Dedifferentiated amniotic fluid mesenchymal stem cell (primary cell): ENCODE results near the gene GRN.

Experiments used
- DNase-seq: peaks from one replicate; pipeline ENCODE4 v3.0.0-alpha.2; 2016; ENCODE audit errors: extremely low spot score

Gene GRN

DNA sequence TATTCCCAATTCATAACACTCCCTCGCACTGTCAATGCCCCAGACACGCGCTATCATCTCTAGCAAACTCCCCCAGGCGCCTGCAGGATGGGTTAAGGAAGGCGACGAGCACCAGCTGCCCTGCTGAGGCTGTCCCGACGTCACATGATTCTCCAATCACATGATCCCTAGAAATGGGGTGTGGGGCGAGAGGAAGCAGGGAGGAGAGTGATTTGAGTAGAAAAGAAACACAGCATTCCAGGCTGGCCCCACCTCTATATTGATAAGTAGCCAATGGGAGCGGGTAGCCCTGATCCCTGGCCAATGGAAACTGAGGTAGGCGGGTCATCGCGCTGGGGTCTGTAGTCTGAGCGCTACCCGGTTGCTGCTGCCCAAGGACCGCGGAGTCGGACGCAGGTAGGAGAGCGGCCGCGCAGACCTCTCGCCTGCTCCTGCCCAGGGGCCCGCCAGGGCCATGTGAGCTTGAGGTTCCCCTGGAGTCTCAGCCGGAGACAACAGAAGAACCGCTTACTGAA is at the start of gene GRN:
TSS of gene GRN (plus strand) at position 364 of the 515 bp plus-strand sequence. CDS start 3,863 bp downstream, outside the sequence.
- peak; percentile 100 for DNase-seq

GRCh38 chr17:44297975-44298374 is 47.1 kb upstream of the GRN start:
- no peak for DNase-seq

GRCh38 chr17:44304651-44305050 is 40.5 kb upstream of the GRN start:
- no peak for DNase-seq

- no peak for DNase-seq
Measured at GRCh38 chr17:44307387-44308186, 37.5 kb upstream of the GRN start.

DNA sequence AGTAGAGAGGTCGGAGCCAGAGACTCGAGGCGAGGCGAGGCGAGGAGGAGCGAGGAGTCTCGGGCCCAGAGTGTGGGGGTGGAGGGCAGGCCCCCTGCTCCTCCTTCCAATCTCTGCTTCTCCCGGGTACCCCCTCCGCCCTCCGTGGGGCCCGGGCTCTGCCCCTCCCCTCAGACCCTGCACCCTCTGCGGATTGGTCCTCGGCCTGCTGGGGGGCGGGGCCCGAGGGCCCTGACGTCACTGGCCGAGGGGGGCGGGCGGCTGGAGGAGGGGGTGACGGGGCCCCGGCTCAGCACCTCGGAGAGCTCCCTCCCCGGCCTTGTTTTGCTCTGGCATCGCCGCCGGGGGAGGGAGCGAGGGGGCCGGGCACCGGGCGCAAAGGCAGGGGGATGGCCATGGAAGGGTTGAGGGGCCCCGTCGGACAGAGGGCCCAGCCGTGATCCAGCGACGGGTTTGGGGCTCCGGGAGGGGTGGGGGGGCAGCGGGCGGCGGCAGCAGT is 36.7 kb upstream of the GRN start, which contains the start of gene RUNDC3A:
TSS of gene RUNDC3A (plus strand) at position 282 of the 499 bp plus-strand sequence. CDS start 232 bp downstream, outside the sequence.
- peak; percentile 66 for DNase-seq

DNA sequence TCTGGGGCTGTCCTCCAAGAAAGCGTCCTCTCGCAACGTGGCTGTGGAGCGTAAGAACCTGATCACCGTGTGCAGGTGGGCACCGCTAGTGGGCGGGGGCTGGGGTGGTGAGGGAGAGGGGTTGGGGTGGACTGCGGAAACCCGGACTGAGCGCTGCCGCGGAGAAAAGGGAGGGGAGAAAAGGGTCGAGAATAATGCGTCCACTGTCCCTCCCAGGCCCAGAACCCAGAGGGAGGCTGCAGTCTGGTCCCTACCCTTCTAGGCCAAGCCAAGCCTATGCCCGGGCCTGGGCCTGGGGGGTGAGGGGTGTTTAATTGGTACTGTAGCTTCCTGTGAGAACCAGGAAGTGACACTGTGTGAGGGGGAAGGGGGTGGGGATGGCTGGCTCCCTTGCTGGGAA is 36.2 kb upstream of the GRN start:
- no peak for DNase-seq

- no peak for DNase-seq
Measured at GRCh38 chr17:44309472-44309871, 35.6 kb upstream of the GRN start.

GRCh38 chr17:44310188-44310587 is 34.9 kb upstream of the GRN start:
- DNase-seq: no peak

DNA sequence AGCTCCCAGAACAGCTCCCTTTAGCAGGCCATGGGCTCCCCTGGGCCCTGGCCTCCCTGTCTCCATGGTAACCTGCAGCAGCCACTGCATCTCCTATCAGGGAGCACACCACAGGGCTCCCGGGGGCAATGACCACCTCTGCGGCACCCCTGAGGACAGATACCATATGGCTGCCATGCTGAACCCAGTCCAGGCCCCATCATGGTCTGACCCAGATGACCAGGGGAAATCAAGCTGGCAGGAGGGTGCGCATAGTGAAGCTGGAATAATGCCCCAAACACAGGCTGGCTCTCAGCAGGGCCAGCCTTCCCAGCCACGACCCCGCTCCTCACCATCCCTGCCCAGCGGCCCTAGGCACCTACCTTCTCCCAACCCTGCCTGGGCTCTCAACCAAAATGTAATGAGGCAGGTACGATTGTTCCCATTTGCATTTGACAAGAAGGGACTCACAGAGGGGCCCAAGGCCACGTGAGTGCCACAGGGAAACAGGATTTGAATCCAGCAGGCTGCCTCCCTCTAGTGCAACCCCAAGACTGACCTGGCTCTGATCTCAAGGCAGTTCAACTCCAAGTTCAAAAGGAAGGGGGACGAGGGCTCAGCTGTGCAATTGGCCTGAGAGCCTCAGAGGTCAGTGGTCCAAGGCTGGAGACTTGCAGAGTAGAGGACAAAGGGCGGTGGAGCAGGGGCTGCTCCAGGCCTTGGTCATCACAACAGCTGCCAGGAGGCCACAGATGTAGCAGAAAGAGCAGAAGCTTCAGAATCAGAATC is 34.3 kb upstream of the GRN start:
- DNase-seq: no peak

GRCh38 chr17:44311562-44312181 is 33.4 kb upstream of the GRN start:
- DNase-seq: no peak

DNA sequence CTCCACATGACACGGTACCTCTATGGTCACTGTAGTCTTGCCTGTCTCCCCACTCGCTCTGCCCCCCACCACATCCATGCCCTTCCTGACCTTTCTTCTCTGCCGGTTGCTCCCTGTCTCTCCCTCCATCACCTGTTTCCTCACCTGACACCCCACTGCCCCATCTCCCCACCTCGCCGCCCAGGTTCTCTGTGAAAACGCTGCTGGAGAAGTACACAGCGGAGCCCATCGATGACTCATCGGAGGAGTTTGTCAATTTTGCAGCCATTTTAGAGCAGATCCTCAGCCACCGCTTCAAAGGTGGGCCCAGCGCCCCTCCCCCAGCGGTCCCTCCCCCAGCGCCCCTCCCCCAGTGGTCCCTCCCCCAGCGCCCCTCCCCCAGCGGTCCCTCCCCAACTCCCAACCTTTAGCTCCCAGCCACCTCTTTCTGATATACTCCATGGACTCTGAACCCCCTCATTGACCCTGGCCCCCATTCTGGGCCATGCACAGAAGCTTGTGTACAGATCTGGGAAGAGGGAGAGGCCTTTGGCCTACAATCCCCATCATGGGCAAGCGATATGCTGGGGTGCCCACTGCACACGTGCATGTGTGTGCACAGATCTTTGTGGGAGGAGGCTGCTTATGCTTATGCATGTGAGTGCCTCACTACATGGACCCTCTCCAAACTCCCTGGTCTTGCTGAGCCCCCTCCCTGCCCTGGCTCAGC is 32.6 kb upstream of the GRN start:
- no peak for DNase-seq

DNA sequence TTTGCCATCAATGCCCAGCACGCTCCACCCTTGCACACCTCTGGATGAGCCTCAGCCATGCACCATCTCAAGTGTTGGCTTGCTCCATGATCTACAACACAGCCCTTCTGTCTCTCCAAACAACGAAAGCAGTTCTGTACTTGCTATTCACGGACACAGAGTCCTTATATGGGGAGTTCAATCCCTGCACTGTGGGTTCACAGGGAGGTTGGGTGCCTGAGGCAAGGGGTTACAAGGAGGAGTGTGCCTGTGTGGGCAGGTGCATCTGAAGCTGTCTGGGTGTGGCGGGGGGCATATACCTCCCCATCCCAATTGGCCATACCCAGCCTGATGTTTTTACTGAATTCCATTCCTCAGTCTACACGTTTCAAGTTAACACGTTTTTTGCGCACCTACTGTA is 31.1 kb upstream of the GRN start:
- no peak for DNase-seq

GRCh38 chr17:44314524-44314868 is 30.6 kb upstream of the GRN start:
- DNase-seq: no peak

DNA sequence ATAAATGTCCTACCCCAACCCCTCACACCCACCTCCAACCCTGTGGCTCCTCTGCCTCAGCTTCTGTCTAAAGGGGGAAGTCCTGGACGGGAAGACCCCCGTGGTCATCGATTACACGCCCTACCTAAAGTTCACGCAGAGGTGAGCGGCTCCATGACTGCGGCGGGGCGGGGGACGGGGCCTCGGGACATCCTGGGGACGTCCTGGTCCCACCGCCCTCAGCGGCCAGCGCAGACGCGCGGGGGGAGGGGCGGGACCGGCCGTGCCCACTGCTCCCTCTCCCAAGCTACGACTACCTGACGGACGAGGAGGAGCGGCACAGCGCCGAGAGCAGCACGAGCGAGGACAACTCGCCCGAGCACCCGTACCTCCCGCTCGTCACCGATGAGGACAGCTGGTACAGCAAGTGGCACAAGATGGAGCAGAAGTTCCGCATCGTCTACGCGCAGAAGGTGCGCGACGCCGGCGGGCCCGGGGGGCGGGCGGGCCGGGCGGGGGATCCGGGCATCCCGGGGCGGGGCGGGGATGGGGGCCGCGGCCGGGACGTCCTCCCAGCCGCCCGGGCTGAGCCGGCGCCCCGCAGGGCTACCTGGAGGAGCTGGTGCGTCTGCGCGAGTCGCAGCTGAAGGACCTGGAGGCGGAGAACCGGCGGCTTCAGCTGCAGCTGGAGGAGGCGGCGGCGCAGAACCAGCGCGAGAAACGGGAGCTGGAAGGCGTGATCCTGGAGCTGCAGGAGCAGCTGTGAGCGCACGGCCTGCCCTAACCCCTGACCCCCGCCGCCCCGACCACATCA is 30.0 kb upstream of the GRN start:
- no peak for DNase-seq

- DNase-seq: no peak
Measured at GRCh38 chr17:44315760-44316731, 29.1 kb upstream of the GRN start.

GRCh38 chr17:44317545-44317944 is 27.6 kb upstream of the GRN start:
- DNase-seq: no peak

DNA sequence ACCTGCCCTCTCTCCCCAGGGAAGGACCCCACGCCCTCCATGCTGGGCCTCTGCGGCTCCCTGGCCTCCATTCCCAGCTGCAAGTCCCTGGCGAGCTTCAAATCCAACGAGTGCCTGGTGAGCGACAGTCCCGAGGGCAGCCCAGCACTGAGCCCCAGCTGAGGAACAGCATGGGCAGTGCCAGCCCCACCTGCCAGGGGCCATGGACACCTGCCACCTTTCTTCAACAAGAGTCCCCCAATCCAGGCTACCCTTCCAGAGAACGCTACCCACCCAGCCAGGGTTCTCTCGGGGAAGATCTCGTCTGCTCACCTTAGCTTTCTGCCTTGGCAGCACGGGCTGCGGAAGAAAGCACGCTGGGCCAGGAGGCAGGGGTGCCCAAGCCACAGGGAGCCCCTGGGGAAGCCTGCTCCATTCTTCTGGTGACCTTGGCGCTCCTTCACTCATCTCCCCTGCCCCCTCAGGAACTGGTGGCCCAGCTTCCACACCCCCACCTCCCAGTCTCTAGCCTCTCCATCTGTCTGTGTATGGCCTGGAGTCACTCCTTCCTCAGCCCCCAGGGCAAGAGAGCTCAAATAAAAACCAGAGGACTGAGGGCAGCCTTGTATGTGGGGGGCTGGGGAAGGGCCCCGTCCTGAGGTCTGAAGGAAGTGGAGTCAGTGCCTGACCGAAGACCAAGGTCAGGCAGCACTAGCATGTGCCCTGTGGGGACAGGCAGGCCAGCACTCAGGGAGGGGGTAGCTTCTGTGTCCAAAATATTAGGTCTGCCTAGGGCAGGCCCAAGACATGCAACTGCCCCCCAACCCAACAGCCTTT is 26.8 kb upstream of the GRN start:
- no peak for DNase-seq

DNA sequence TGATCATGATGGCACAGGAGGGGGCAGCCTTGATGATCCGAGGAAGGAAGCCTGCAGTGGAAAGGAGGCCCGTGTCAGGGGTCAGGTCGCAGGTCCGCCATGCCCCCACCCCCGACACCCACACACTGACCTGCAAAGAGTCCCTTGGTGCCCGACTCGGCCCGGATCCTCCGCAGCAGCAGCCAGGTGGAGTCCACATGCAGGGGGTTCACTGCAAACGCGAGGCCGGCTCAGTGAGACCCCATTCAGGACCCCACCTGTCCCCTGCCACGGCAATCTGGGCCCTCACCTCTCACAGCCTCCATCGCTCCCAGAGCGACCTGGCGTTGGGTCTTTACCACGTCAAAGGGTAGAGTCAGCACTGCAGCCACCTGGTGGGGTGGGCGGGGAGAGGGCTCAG is 25.0 kb upstream of the GRN start:
- no peak for DNase-seq
